HG03060 (cell line): ENCODE results near the gene MICAL3.
"Not testable (repeated sequence)": the region's sequence is repeated elsewhere in the genome, so short reads cannot be mapped to it uniquely, and the experiment has no call there.

Experiments used
- ATAC-seq: cut with Tn5 transposase; IDR thresholded peaks from one replicate; pipeline ENCODE4 v1.9.1; 2021; ENCODE audit warnings: low read depth, moderate number of reproducible peaks; ENCODE audit not compliant: unreplicated experiment

Gene MICAL3

DNA sequence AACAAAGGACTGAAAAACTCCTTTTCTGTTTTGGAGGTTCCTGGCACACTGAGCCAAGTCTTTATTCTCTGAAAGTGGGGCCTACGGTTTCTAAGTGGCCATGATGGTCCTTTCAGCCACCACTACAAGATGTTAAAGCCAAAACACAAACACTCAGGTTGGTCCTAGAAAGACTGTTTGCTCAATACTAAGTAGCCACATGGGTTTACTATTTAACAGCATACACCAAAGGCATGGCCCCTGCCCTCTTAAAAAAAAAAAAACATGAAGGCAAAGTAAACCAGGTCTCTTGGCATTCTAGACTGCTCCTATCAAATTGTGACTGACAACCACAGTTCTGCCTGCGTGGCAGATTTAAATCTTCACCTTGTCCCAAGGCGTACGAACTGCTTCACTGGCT, 126.5 kb downstream of the MICAL3 start:
- ATAC-seq, result no peak

GRCh38 chr22:17897426-17897825, 126.9 kb downstream of the MICAL3 start:
- ATAC-seq, result no peak

- no peak for ATAC-seq
These were observed 127.8 kb downstream of the MICAL3 start for GRCh38 chr22:17896586-17896985.

- ATAC-seq, result no peak
These were observed 130.3 kb downstream of the MICAL3 start for GRCh38 chr22:17893900-17894535.

GRCh38 chr22:17892376-17892775, 132.0 kb downstream of the MICAL3 start:
- no peak for ATAC-seq

DNA sequence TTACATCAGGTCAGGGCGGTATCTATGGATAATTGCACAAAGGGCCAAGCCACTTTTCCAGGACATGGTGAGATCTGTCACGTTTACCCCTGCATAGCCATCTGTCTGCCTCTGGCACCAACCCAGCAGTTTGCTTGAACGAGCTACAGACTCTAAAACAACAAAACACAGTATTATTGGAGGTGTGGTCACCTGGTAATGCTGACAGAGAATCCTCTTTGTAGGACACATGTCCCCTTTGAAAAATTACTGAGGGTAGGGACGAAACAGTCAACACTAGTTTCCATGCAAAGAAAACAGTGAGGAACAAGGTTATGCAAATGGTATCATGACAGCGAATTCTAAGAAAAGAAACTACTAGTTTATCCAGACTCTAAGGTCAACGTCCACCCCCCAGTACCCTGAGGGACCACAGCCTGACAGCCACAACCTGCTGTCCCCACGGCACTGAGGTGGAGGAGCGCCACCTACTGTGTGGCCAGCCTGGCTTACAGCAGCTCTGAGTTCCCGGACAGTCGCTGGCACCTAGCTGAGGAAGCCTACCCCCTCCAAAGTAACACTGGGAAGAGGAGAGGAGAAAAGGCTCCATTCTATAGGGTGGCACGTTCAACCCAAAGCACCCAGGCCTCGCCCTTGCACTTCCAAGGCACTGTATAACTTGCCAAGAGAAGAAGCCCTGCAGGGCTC, 132.7 kb downstream of the MICAL3 start:
- no peak for ATAC-seq

- ATAC-seq, result no peak
These were observed 133.5 kb downstream of the MICAL3 start for GRCh38 chr22:17890892-17891291.

DNA sequence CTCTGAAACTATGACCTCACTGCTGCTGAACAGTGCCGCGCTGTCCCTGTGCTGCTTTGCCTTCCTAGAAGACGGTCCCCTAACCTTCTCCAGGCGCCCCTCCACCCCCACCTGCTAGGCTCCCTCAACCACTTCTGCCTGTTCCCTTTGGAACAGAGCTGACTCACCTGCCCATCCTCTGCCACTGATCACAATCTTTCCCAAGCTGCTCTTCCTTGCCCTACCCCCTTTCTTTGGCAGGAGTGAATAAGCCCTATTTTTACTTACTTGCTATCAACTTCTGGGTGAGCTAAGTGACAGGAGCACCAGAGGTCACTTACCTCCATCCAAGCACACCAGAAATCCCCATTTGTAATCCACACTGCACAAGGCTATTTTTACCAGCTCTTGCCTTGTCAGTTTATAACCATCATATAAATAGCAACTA, 134.1 kb downstream of the MICAL3 start:
- ATAC-seq, result no peak

GRCh38 chr22:17888855-17889254, 135.5 kb downstream of the MICAL3 start:
- no peak for ATAC-seq

GRCh38 chr22:17888439-17888838, 135.9 kb downstream of the MICAL3 start:
- ATAC-seq, result no peak

- ATAC-seq, result no peak
These were observed 139.5 kb downstream of the MICAL3 start for GRCh38 chr22:17884893-17885292.

DNA sequence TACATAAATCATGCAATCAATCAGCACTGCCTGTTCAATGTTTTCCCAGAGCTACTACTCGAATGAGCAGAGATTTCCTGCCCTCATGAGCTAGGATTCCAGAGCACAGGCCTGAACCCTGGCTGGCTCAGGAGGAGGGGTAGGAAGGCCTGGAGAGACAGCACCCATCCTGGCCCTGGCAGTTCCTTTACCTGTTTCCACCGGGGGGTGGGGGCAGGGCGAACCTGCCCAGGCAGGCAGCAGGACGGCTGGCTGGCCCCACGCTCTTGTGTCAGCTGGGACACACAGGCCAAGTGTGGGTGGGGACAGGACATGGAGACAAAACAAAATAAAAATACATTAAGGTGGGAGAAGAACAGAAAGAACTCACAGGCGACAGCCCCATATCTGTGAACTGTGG, 140.3 kb downstream of the MICAL3 start:
- ATAC-seq, result no peak

DNA sequence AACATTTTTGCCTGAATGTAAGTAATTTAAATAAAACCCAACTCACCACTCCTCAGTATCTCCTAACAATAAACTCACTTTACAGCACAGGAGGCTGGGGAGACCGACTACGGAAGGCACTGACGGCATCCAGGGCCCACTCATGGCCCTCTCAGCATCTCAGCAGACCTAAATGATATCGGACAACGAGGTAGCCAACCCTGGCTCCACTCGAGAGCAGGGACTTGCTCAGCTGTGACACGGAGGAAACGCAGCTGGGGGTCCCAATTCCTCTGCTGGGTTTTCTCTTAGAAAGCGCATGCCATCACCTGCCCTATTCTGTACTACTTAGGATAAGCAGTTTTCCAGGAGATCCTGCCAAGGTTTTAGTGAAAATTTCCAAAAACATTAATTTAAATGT, 141.0 kb downstream of the MICAL3 start:
- no peak for ATAC-seq

- no peak for ATAC-seq
These were observed 141.6 kb downstream of the MICAL3 start for GRCh38 chr22:17882727-17883126.

GRCh38 chr22:17882162-17882561, 142.2 kb downstream of the MICAL3 start:
- ATAC-seq, result no peak

GRCh38 chr22:17881366-17881765, 143.0 kb downstream of the MICAL3 start:
- ATAC-seq, result no peak

DNA sequence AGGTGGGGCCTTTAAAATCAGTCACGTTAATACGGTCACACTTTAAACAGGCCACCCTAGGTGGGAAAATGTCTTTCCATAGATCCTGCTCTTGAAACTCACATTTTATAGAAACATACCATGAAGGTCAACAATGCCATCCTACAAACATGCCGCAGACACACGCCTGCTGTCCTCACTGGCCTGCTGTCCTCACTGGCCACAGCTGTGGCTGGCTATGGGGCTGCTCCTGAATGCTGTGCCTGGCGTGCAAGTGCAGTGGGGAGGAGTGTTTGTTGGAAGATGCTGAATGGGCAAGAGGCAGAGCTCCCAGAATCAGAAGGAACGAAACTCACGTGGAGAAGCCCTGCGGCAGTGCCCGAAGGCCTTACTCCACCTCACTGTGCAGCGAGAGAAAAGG, 143.9 kb downstream of the MICAL3 start:
- no peak for ATAC-seq

- ATAC-seq, result no peak
These were observed 144.3 kb downstream of the MICAL3 start for GRCh38 chr22:17880020-17880419.

GRCh38 chr22:17878941-17879340, 145.4 kb downstream of the MICAL3 start:
- no peak for ATAC-seq

- ATAC-seq, result no peak
These were observed 146.1 kb downstream of the MICAL3 start for GRCh38 chr22:17878186-17878694.

DNA sequence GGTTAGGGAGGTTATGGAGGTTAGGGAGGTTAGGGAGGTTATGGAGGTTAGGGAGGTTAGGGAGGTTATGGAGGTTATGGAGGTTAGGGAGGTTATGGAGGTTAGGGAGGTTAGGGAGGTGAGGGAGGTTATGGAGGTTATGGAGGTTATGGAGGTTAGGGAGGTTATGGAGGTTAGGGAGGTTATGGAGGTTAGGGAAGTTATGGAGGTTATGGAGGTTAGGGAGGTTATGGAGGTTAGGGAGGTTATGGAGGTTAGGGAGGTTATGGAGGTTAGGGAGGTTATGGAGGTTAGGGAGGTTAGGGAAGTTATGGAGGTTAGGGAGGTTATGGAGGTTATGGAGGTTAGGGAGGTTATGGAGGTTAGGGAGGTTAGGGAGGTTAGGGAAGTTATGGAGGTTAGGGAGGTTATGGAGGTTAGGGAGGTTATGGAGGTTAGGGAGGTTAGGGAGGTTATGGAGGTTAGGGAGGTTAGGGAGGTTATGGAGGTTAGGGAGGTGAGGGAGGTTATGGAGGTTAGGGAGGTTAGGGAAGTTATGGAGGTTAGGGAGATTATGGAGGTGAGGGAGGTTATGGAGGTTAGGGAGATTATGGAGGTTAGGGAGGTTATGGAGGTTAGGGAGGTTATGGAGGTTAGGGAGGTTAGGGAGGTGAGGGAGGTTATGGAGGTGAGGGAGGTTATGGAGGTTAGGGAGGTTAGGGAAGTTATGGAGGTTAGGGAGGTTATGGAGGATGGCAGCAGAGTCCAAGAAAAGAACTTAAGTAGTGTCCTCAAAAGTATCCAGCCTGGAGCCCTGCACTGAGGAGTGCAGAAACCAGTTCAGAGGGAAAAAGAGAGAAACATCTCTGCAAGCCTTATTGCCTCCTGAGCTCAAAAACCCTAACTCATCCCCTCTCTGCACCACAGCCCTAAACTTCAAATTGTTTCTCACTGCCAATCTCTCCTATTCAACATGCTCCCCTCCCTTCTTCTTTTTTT, 147.2 kb downstream of the MICAL3 start:
- ATAC-seq, result not testable (repeated sequence)
